IMR-90 (cell line): Measurements from ENCODE around the gene C2orf68. TPM values are rescaled to one million over a fixed set of nuclear protein-coding genes. Genes with fewer than 3 reads are reported as not detected.
A peak's percentile ranks its signal among the peaks of the same experiment; 100 is the strongest.

ENCODE experiments used
- ATAC-seq: fragments of 200-7000 bp; cut with Tn5 transposase; 2 replicates; pipeline ENCODE4 v1.9.1; 2020; ENCODE audit warnings: low read depth, mild to moderate bottlenecking, moderate library complexity
- BruUV-seq: library from RNA; stranded (reverse); fragments of 400-500 nt; replicated peaks from 2 replicates; lab custom pipeline; 2021; lab: Mats Ljungman, UMichigan
- CTCF ChIA-PET: fragments of 300-600 bp; formaldehyde crosslinking; extraction: SDS; loops from one replicate; lab custom pipeline; 2021; ENCODE audit warnings: antibody characterized with exemption; lab: Yijun Ruan, JAX
- POLR2A ChIA-PET: fragments of 300-600 bp; sonication (Branson Sonifier 250); formaldehyde crosslinking; loops from one replicate; lab custom pipeline; 2022; ENCODE audit warnings: antibody characterized with exemption; ENCODE audit not compliant: unreplicated experiment; lab: Charles Lee
- DNase-seq: peaks from one replicate; pipeline ENCODE4 v3.0.0; 2013
- H2AFZ ChIP-seq: replicated peaks from 2 replicates; pipeline ENCODE3; 2013; ENCODE audit warnings: low read length, mild to moderate bottlenecking; ENCODE audit not compliant: poor library complexity
- H2AK5ac ChIP-seq: 2 replicates; pipeline ENCODE4 v1.6.1; 2013; ENCODE audit warnings: low read depth, low read length, inconsistent platforms
- H2AK9ac ChIP-seq: replicated peaks from 2 replicates; pipeline ENCODE3; 2013; ENCODE audit warnings: mild to moderate bottlenecking, low read depth, low read length, moderate library complexity; ENCODE audit not compliant: poor library complexity
- H2BK120ac ChIP-seq: 2 replicates; pipeline ENCODE4 v1.6.1; 2013; ENCODE audit warnings: low read depth, low read length, inconsistent platforms
- H2BK15ac ChIP-seq: 3 replicates; pipeline ENCODE4 v1.6.1; 2013; ENCODE audit warnings: low read depth, low read length, inconsistent platforms
- H2BK20ac ChIP-seq: 2 replicates; pipeline ENCODE4 v1.6.1; 2013; ENCODE audit warnings: low read depth, mild to moderate bottlenecking, inconsistent platforms, low read length, moderate library complexity
- H2BK5ac ChIP-seq: 2 replicates; pipeline ENCODE4 v1.6.1; 2013; ENCODE audit warnings: mild to moderate bottlenecking, low read depth, low read length, inconsistent platforms; ENCODE audit not compliant: poor library complexity, severe bottlenecking
- H3K14ac ChIP-seq: replicated peaks from 2 replicates; pipeline ENCODE4 v1.6.1; 2013; ENCODE audit warnings: low read depth, low read length, inconsistent platforms
- H3K18ac ChIP-seq: 2 replicates; pipeline ENCODE4 v1.6.1; 2013; ENCODE audit warnings: low read depth, low read length, control low read depth
- H3K23ac ChIP-seq: 2 replicates; pipeline ENCODE4 v1.6.1; 2013; ENCODE audit warnings: low read depth, low read length, inconsistent platforms
- H3K27ac ChIP-seq: 2 replicates; pipeline ENCODE4 v1.5.1; 2013; ENCODE audit warnings: mild to moderate bottlenecking, control low read depth, low read length; ENCODE audit not compliant: insufficient read depth
- H3K27me3 ChIP-seq: 2 replicates; pipeline ENCODE4 v1.6.1; 2013; ENCODE audit warnings: low read length; ENCODE audit not compliant: control insufficient read depth, insufficient read depth
- H3K36me3 ChIP-seq: 2 replicates; pipeline ENCODE4 v1.6.1; 2013; ENCODE audit warnings: low read length, mixed read lengths; ENCODE audit not compliant: control insufficient read depth, insufficient read depth
- H3K4ac ChIP-seq: 2 replicates; pipeline ENCODE4 v1.6.1; 2013; ENCODE audit warnings: low read depth, low read length, inconsistent platforms
- H3K4me1 ChIP-seq: 2 replicates; pipeline ENCODE4 v1.6.1; 2013; ENCODE audit warnings: low read length, mixed read lengths; ENCODE audit not compliant: control insufficient read depth, insufficient read depth
- H3K4me2 ChIP-seq: 2 replicates; pipeline ENCODE4 v1.6.1; 2013; ENCODE audit warnings: low read depth, mild to moderate bottlenecking, control low read depth, low read length, moderate library complexity
- H3K4me3 ChIP-seq: 2 replicates; pipeline ENCODE4 v1.5.1; 2013; ENCODE audit warnings: low read depth, mild to moderate bottlenecking, control low read depth, low read length, moderate library complexity; ENCODE audit not compliant: insufficient read depth
- H3K56ac ChIP-seq: 2 replicates; pipeline ENCODE4 v1.6.1; 2013; ENCODE audit warnings: low read length, inconsistent platforms; ENCODE audit not compliant: insufficient read depth; ENCODE audit errors: extremely low read depth
- H3K79me1 ChIP-seq, 2 experiments: 2 replicates each; pipeline ENCODE4 v1.6.1; 2013; ENCODE audit warnings: low read length in 2 of 2, inconsistent platforms in 1 of 2, low read depth in 1 of 2
- H3K9ac ChIP-seq: 2 replicates; pipeline ENCODE4 v1.6.1; 2013; ENCODE audit warnings: low read depth, low read length, control low read depth
- H3K9me1 ChIP-seq: 2 replicates; pipeline ENCODE4 v1.6.1; 2013; ENCODE audit warnings: low read length, inconsistent platforms; ENCODE audit not compliant: insufficient read depth
- H3K9me3 ChIP-seq: 2 replicates; pipeline ENCODE4 v1.6.1; 2013; ENCODE audit warnings: low read length; ENCODE audit not compliant: control insufficient read depth, insufficient read depth
- H4K20me1 ChIP-seq: 2 replicates; pipeline ENCODE4 v1.6.1; 2013; ENCODE audit warnings: low read length, inconsistent platforms; ENCODE audit not compliant: insufficient read depth
- H4K5ac ChIP-seq: 2 replicates; pipeline ENCODE4 v1.6.1; 2013; ENCODE audit warnings: mild to moderate bottlenecking, low read depth, low read length, control low read depth
- H4K8ac ChIP-seq, 2 experiments: 2 replicates each; pipeline ENCODE4 v1.6.1; 2013; ENCODE audit warnings: low read depth in 2 of 2, low read length in 2 of 2, control low read depth in 1 of 2, inconsistent platforms in 1 of 2
- H4K91ac ChIP-seq: 2 replicates; pipeline ENCODE4 v1.6.1; 2013; ENCODE audit warnings: low read depth, low read length, inconsistent platforms; ENCODE audit not compliant: insufficient read depth
- CEBPB ChIP-seq: IDR thresholded peaks from 2 replicates; pipeline ENCODE4 v1.6.1; 2012; ENCODE audit warnings: low read depth, low read length, improper control_type of control experiment
- CHD1 ChIP-seq: IDR thresholded peaks from 2 replicates; pipeline ENCODE4 v1.6.1; 2012; ENCODE audit warnings: low read depth, low read length, improper control_type of control experiment
- CTCF ChIP-seq: conservative IDR thresholded peaks from 2 replicates; pipeline ENCODE4 v1.5.1; 2012; ENCODE audit warnings: mild to moderate bottlenecking, low read depth, low read length, improper control_type of control experiment
- MAFK ChIP-seq: IDR thresholded peaks from 2 replicates; pipeline ENCODE4 v1.6.1; 2012; ENCODE audit warnings: low read depth, low read length, improper control_type of control experiment
- MAZ ChIP-seq: IDR thresholded peaks from 2 replicates; pipeline ENCODE4 v1.6.1; 2012; ENCODE audit warnings: low read depth, mild to moderate bottlenecking, low read length, improper control_type of control experiment, moderate library complexity, borderline replicate concordance
- MXI1 ChIP-seq: IDR thresholded peaks from 2 replicates; pipeline ENCODE4 v1.6.1; 2012; ENCODE audit warnings: low read depth, mild to moderate bottlenecking, low read length, moderate library complexity, borderline replicate concordance
- NFE2L2 ChIP-seq: fragments of 150-350 bp; IDR thresholded peaks from 2 replicates; pipeline ENCODE4 v1.6.1; 2016; ENCODE audit warnings: low read depth, mild to moderate bottlenecking, low read length
- RAD21 ChIP-seq: IDR thresholded peaks from 2 replicates; pipeline ENCODE4 v1.6.1; 2012; ENCODE audit warnings: low read length, improper control_type of control experiment
- RCOR1 ChIP-seq: IDR thresholded peaks from 2 replicates; pipeline ENCODE4 v1.6.1; 2012; ENCODE audit warnings: mild to moderate bottlenecking, low read length, improper control_type of control experiment; ENCODE audit not compliant: insufficient replicate concordance
- RFX5 ChIP-seq: IDR thresholded peaks from 2 replicates; pipeline ENCODE4 v1.8.0; 2012; ENCODE audit warnings: low read depth, mild to moderate bottlenecking, low read length, moderate library complexity
- USF2 ChIP-seq: fragments of 150-350 bp; IDR thresholded peaks from 2 replicates; pipeline ENCODE4 v1.6.1; 2017; ENCODE audit warnings: mild to moderate bottlenecking, antibody characterized with exemption, low read length, low read depth
- WGBS, 2 experiments: methylation state at CpG; one replicate each; pipeline versions ENCODE4 v1.1.5 to v1.1.7; 2013; ENCODE audit warnings: missing lambda C conversion rate in 2 of 2; ENCODE audit not compliant: insufficient read length in 1 of 2; ENCODE audit errors: extremely low coverage in 2 of 2; 5-methylcytosine and 5-hydroxymethylcytosine counted together
- dilution Hi-C: fragments of 300-500 bp; cut with HindIII; formaldehyde crosslinking; loops from one replicate; pipeline ENCODE4 v1.14.3; 2018; ENCODE audit warnings: low sequenced_read_pairs; ENCODE audit not compliant: unreplicated experiment
- in situ Hi-C: fragments of 300-500 bp; cut with MboI; formaldehyde crosslinking; loops from 3 replicates; pipeline ENCODE4 v1.14.3; 2019; ENCODE audit warnings: low sequenced_read_pairs, inconsistent platforms, mixed read lengths
- intact Hi-C: fragments of 100-400 bp; cut with micrococcal nuclease; formaldehyde crosslinking; loops from 2 replicates; pipeline ENCODE4 v1.10.0; 2022
- polyA plus RNA-seq, 3 experiments: library from polyadenylated mRNA; depleted of rRNA; stranded (reverse); fragments of >200 nt; gene quantifications; 2 replicates each; pipeline ENCODE4 v1.2.3, GENCODE V29; 2012; ENCODE audit warnings: low replicate concordance in 1 of 3
- total RNA-seq: library from RNA; depleted of rRNA; stranded (reverse); fragments of >200 nt; gene quantifications from 2 replicates; pipeline ENCODE4 v1.2.3, GENCODE V29; 2012

C2orf68 gene
- total and polyA plus RNA-seq, 2 of the 4 experiments (the other 2 are of a cell fraction): 6.8 to 10.1 TPM

DNA sequence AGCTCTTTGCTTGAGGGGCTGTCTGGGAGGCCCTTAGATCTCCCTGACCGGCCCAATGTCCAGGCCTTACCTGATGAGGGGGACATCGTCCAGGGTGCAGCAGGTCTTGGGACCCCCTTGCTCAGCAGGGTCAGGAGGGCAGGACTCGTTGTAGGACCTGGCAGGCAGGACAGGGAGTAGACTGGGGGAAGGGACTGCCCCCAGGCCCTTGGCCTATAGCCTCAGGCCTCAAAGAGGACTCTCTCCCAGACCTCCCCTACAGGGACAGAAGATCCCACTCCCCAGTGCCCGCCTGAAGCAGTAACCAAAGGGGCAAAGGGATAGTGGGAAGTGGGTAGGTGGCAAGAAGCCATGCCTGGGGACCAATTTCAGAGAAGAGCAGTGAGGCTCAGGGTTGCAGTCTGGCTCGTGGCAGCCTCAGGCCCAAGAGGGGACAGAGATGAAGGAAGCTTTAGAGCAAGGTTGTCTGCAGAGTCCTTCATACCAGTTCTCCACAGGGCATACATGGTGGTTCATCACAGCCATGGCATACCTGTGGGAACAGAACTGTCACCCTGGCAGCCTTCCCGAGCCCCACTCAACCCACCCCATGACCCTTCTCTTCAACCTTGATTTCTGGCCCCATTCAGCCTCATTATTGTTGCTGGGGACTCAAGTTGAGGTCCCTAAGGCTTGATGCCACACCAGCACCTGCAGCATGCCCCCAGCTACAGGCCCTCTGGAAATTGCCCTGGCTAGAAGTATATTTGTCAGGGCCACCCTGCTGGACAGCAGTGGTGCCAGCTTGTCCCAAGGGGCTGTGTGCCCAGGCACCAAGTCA lies 10.7 kb downstream of the C2orf68 start:
- H4K91ac ChIP-seq: no peak overlapping the region
- ATAC-seq (no peak), DNase-seq (no peak)
- peak overlapping the region; percentile 82; the same call in 1 of the 2 replicates for H3K9ac ChIP-seq
- H3K79me1 ChIP-seq: peaks cover 21 to 68% of the 10 kb centered on the region in 2 experiments; a peak in 3 of 4 replicates
- H2AFZ ChIP-seq: peak overlapping the region; percentile 94
- peak overlapping the region; percentile 77 for H3K4me2 ChIP-seq
- intact Hi-C loops (loop anchor here (5.0 kb wide), 1 partner anchor 39 kb away; the partner anchor contains the start of gene GGCX), dilution Hi-C loops (no loop called here), in situ Hi-C loops (no loop called here)
- H2BK20ac ChIP-seq: no peak overlapping the region
- no peak overlapping the region; the same call in 1 of the 2 replicates for H3K14ac ChIP-seq
- peak overlapping the region; percentile 99 for H3K4me3 ChIP-seq
- peaks cover 25% of the 10 kb centered on the region for H3K4me1 ChIP-seq
- peak overlapping the region; percentile 80; the same call in 1 of the 2 replicates for H3K4ac ChIP-seq
- H3K9me1 ChIP-seq: peaks cover 27% of the 10 kb centered on the region
- no peak overlapping the region for H4K5ac ChIP-seq
- H3K56ac ChIP-seq: no peak overlapping the region
- no peak overlapping the region; the same call in 1 of the 2 replicates for H3K27ac ChIP-seq
- no peaks in the 10 kb centered on the region for H3K9me3 ChIP-seq
- H4K8ac ChIP-seq: peak overlapping the region in 1 of 2 experiments; percentile 67; a peak in 1 of 4 replicates
- H3K36me3 ChIP-seq: peaks cover 26% of the 10 kb centered on the region
- no peak overlapping the region for H2BK15ac ChIP-seq
- WGBS, 2 experiments: 60% methylated on average over 2 of the region's 6 CpGs; no CpG with 5 or more reads in 1 of the 2 experiments
- CTCF ChIA-PET: no interaction called here
- H2AK9ac ChIP-seq: peak overlapping the region; percentile 96
- H2BK5ac ChIP-seq: peak overlapping the region; percentile 41
- no peaks in the 10 kb centered on the region for H3K27me3 ChIP-seq
- no peak overlapping the region for H3K18ac ChIP-seq
- BruUV-seq: no TSS peak
- peaks cover 24% of the 10 kb centered on the region for H4K20me1 ChIP-seq
- no peak overlapping the region for H2BK120ac ChIP-seq
- POLR2A ChIA-PET: no interaction called here
- peak overlapping the region; percentile 85 for H2AK5ac ChIP-seq
- TF ChIP-seq RCOR1 (no peak), NFE2L2 (no peak), USF2 (no peak), MXI1 (no peak), MAZ (no peak), RFX5 (no peak), RAD21 (no peak), MAFK (no peak), CTCF (no peak), CEBPB (no peak), CHD1 (no peak)
- peak overlapping the region; percentile 97 for H3K23ac ChIP-seq
